ENCODE data around the gene NPB.

DNA sequence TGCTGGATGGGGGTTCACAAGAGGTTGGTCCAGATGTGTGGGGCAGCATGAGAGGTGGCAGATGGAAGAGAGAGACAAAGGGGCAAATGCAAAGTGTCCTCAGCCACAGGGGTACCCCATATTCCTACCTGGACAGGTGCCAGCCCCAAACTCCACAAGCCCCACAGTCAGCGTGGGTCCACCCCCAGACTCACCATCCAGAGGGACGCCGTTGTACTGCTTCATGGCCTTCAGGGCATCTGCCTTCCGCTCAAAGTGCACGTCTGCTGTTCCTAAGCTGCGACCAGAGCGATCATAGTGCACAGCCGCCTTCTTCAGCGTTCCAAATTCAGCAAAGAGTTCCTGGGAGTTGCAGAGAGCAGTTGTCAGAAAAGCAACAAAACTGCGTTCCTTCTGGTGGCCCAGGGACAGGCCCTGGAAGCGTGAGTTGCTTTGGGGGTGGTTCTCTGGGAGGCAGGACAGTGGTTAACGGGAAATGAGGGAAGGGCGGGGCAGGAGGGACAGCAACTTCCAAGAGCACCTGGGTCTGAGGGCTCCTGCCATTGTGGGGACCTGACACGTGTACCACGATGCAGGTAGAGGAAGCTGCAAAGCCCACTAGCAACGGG, 12.9 kb upstream of the NPB start:
- TF ChIP-seq GATA2 (IDR thresholded peaks at IDR 0.05; ENCODE audit: low read depth, low read length) = no peak
- TF ChIP-seq GATA3 (IDR thresholded peaks at IDR 0.05; ENCODE audit: low read depth, low read length) = no peak

All from SH-SY5Y (cell line).